Mucosa of stomach (tissue), 1 donor: ENCODE data around the gene NUTM1.
"Not testable (repeated sequence)": the region's sequence is repeated elsewhere in the genome, so short reads cannot be mapped to it uniquely, and the experiment has no call there.

Experiments used
- H3K27me3 ChIP-seq: one replicate; pipeline ENCODE4 v1.7.0; 2013; ENCODE audit warnings: mild to moderate bottlenecking, low read length; ENCODE audit not compliant: control insufficient read depth, insufficient read depth
- H3K36me3 ChIP-seq: one replicate; pipeline ENCODE4 v1.7.0; 2013; ENCODE audit warnings: low read length; ENCODE audit not compliant: control insufficient read depth, insufficient read depth
- H3K4me1 ChIP-seq: one replicate; pipeline ENCODE4 v1.7.0; 2013; ENCODE audit warnings: mild to moderate bottlenecking, low read length; ENCODE audit not compliant: control insufficient read depth, insufficient read depth
- H3K4me3 ChIP-seq: one replicate; pipeline ENCODE4 v1.7.0; 2013; ENCODE audit warnings: low read length
- H3K9ac ChIP-seq: one replicate; pipeline ENCODE4 v1.7.0; 2013; ENCODE audit warnings: mild to moderate bottlenecking, low read length, moderate library complexity
- H3K9me3 ChIP-seq: one replicate; pipeline ENCODE4 v1.7.0; 2013; ENCODE audit warnings: mild to moderate bottlenecking, low read length, moderate library complexity; ENCODE audit not compliant: control insufficient read depth
- donor health status: Pancreatic carcinoma.

Gene NUTM1

GRCh38 chr15:34370643-34371042 is 27.5 kb downstream of the NUTM1 start:
- Histone ChIP-seq H3K4me3 (no peak overlapping the region), H3K36me3 (no peaks in the 10 kb centered on the region), H3K9ac (no peak overlapping the region), H3K27me3 (no peaks in the 10 kb centered on the region), H3K4me1 (peaks cover 13% of the 10 kb centered on the region), H3K9me3 (no peaks in the 10 kb centered on the region)

- Histone ChIP-seq H3K36me3 (no peaks in the 10 kb centered on the region), H3K27me3 (no peaks in the 10 kb centered on the region), H3K4me1 (no peaks in the 10 kb centered on the region), H3K9ac (no peak overlapping the region), H3K9me3 (no peaks in the 10 kb centered on the region), H3K4me3 (no peak overlapping the region)
Observed at GRCh38 chr15:34373951-34374350, 30.8 kb downstream of the NUTM1 start.

- Histone ChIP-seq H3K4me1 (no peaks in the 10 kb centered on the region), H3K4me3 (no peak overlapping the region), H3K9ac (no peak overlapping the region), H3K9me3 (no peaks in the 10 kb centered on the region), H3K27me3 (no peaks in the 10 kb centered on the region), H3K36me3 (no peaks in the 10 kb centered on the region)
Observed at GRCh38 chr15:34374816-34375215, 31.7 kb downstream of the NUTM1 start.

GRCh38 chr15:34375541-34375940 is 32.4 kb downstream of the NUTM1 start:
- not testable (repeated sequence) for H3K9ac ChIP-seq, H3K4me1 ChIP-seq, H3K36me3 ChIP-seq, H3K9me3 ChIP-seq, H3K4me3 ChIP-seq, H3K27me3 ChIP-seq

GRCh38 chr15:34376856-34377255 is 33.7 kb downstream of the NUTM1 start:
- H3K27me3 ChIP-seq = no peaks in the 10 kb centered on the region
- no peaks in the 10 kb centered on the region for H3K9me3 ChIP-seq
- no peak overlapping the region for H3K4me3 ChIP-seq
- no peaks in the 10 kb centered on the region for H3K4me1 ChIP-seq
- H3K36me3 ChIP-seq = no peaks in the 10 kb centered on the region
- H3K9ac ChIP-seq = no peak overlapping the region

- H3K36me3 ChIP-seq, H3K4me3 ChIP-seq, H3K27me3 ChIP-seq, H3K9ac ChIP-seq, H3K9me3 ChIP-seq, H3K4me1 ChIP-seq: not testable (repeated sequence)
Observed at GRCh38 chr15:34380491-34380890, 37.4 kb downstream of the NUTM1 start.

GRCh38 chr15:34381829-34382521 is 38.9 kb downstream of the NUTM1 start:
- H3K36me3 ChIP-seq, H3K9me3 ChIP-seq, H3K4me1 ChIP-seq, H3K4me3 ChIP-seq, H3K9ac ChIP-seq, H3K27me3 ChIP-seq: not testable (repeated sequence)

- not testable (repeated sequence) for H3K27me3 ChIP-seq, H3K9me3 ChIP-seq, H3K9ac ChIP-seq, H3K4me1 ChIP-seq, H3K36me3 ChIP-seq, H3K4me3 ChIP-seq
Observed at GRCh38 chr15:34389594-34390086, 46.5 kb downstream of the NUTM1 start.

GRCh38 chr15:34392981-34393380 is 49.9 kb downstream of the NUTM1 start:
- not testable (repeated sequence) for H3K4me1 ChIP-seq, H3K36me3 ChIP-seq, H3K4me3 ChIP-seq, H3K9ac ChIP-seq, H3K9me3 ChIP-seq, H3K27me3 ChIP-seq

- not testable (repeated sequence) for H3K36me3 ChIP-seq, H3K9ac ChIP-seq, H3K27me3 ChIP-seq, H3K4me3 ChIP-seq, H3K9me3 ChIP-seq, H3K4me1 ChIP-seq
Observed at GRCh38 chr15:34397637-34398259, 54.6 kb downstream of the NUTM1 start.

- H3K36me3 ChIP-seq, H3K27me3 ChIP-seq, H3K9me3 ChIP-seq, H3K4me1 ChIP-seq, H3K4me3 ChIP-seq, H3K9ac ChIP-seq: not testable (repeated sequence)
Observed at GRCh38 chr15:34403160-34403598, 60.1 kb downstream of the NUTM1 start.

GRCh38 chr15:34403899-34404298 is 60.8 kb downstream of the NUTM1 start:
- H3K4me3 ChIP-seq, H3K36me3 ChIP-seq, H3K27me3 ChIP-seq, H3K9ac ChIP-seq, H3K4me1 ChIP-seq, H3K9me3 ChIP-seq: not testable (repeated sequence)
